Keratinocyte (primary cell): ENCODE results near the gene ACOT7. TPM values are rescaled to one million over a fixed set of nuclear protein-coding genes. Genes with fewer than 3 reads are reported as not detected.

Experiments
- DNase-seq: peaks from one replicate; pipeline ENCODE4 v3.0.0-alpha.2; 2011; ENCODE audit warnings: low read depth, missing footprints, low spot score
- FAIRE-seq: peaks from 2 replicates; lab custom pipeline; 2011; peaks lifted over from hg19 to GRCh38; lab: Jason Lieb, UNC
- H2AFZ ChIP-seq: 2 replicates; pipeline ENCODE4 v1.6.0; 2012; ENCODE audit warnings: low read length, control low read depth, inconsistent platforms; ENCODE audit not compliant: control insufficient read depth
- H3K27ac ChIP-seq: 2 replicates; pipeline ENCODE4 v1.5.1; 2011; ENCODE audit warnings: low read length; ENCODE audit not compliant: control insufficient read depth, insufficient read depth
- H3K27me3 ChIP-seq: 3 replicates; pipeline ENCODE4 v1.6.0; 2011; ENCODE audit warnings: low read length; ENCODE audit not compliant: control insufficient read depth, insufficient read depth; ENCODE audit errors: extremely low read depth
- H3K36me3 ChIP-seq, 2 experiments: 2 replicates in 1 of 2; 3 replicates in 1 of 2; pipeline ENCODE4 v1.5.1; 2011; ENCODE audit warnings: low read length in 2 of 2, mild to moderate bottlenecking in 1 of 2; ENCODE audit not compliant: control insufficient read depth in 2 of 2, insufficient read depth in 2 of 2; ENCODE audit errors: extremely low read depth in 1 of 2
- H3K4me1 ChIP-seq: 3 replicates; pipeline ENCODE4 v1.5.1; 2011; ENCODE audit warnings: low read length; ENCODE audit not compliant: control insufficient read depth, insufficient read depth; ENCODE audit errors: extremely low read depth
- H3K4me2 ChIP-seq: 3 replicates; pipeline ENCODE4 v1.6.0; 2011; ENCODE audit warnings: low read depth, low read length; ENCODE audit not compliant: control insufficient read depth, insufficient read depth; ENCODE audit errors: extremely low read depth
- H3K4me3 ChIP-seq, 3 experiments: fragments of 200-600 bp in 1 of 3; sonication (generic) in 1 of 3; 2 replicates in 2 of 3; 3 replicates in 1 of 3; pipeline ENCODE4 v1.5.1; 2011 to 2016; ENCODE audit warnings: low read length in 3 of 3, mild to moderate bottlenecking in 3 of 3, control low read depth in 2 of 3, inconsistent platforms in 1 of 3, low read depth in 1 of 3, mixed read lengths in 1 of 3, mixed run types in 1 of 3, moderate library complexity in 1 of 3; ENCODE audit not compliant: control insufficient read depth in 2 of 3, insufficient read depth in 2 of 3; ENCODE audit errors: extremely low read depth in 1 of 3
- H3K79me2 ChIP-seq: 2 replicates; pipeline ENCODE4 v1.6.0; 2012; ENCODE audit warnings: low read length; ENCODE audit not compliant: control insufficient read depth, insufficient read depth
- H3K9ac ChIP-seq: 3 replicates; pipeline ENCODE4 v1.6.0; 2011; ENCODE audit warnings: low read length; ENCODE audit not compliant: control insufficient read depth, insufficient read depth; ENCODE audit errors: extremely low read depth
- H3K9me1 ChIP-seq: 3 replicates; pipeline ENCODE4 v1.6.0; 2011; ENCODE audit warnings: low read length; ENCODE audit not compliant: control insufficient read depth, insufficient read depth; ENCODE audit errors: extremely low read depth
- H3K9me3 ChIP-seq: 2 replicates; pipeline ENCODE4 v1.5.1; 2012; ENCODE audit warnings: low read depth, low read length; ENCODE audit not compliant: control insufficient read depth
- H4K20me1 ChIP-seq: 3 replicates; pipeline ENCODE4 v1.6.0; 2011; ENCODE audit warnings: low read length; ENCODE audit not compliant: control insufficient read depth, insufficient read depth; ENCODE audit errors: extremely low read depth
- EZH2 ChIP-seq: IDR thresholded peaks from one replicate; pipeline ENCODE4 v1.6.1; 2012; ENCODE audit warnings: inconsistent platforms, mild to moderate bottlenecking, low read length, moderate library complexity
- dilution Hi-C: fragments of 300-500 bp; cut with MboI; formaldehyde crosslinking; loops from one replicate; pipeline ENCODE4 v1.7.0; 2020; ENCODE audit warnings: low sequenced_read_pairs; ENCODE audit not compliant: extremely low pct_ligation_motif_present
- polyA plus RNA-seq, 5 experiments: library from polyadenylated mRNA; depleted of rRNA in 3 of 5; stranded (reverse) in 3 of 5; stranded (forward) in 1 of 5; unstranded in 1 of 5; fragments of >200 nt; gene quantifications; 1 replicate in 1 of 5; 2 replicates in 3 of 5; 3 replicates in 1 of 5; pipeline versions ENCODE4 v1.2.1 to v1.2.3, GENCODE V29; 2011 to 2012; ENCODE audit warnings: missing spikeins in 2 of 5, low read depth in 1 of 5, low replicate concordance in 1 of 5
- TF ChIP-seq, protein P1 (sequence below), 3 experiments: IDR thresholded peaks in 1 of 3; conservative IDR thresholded peaks in 1 of 3; optimal IDR thresholded peaks in 1 of 3; 2 replicates in 2 of 3; 3 replicates in 1 of 3; pipeline versions ENCODE3 to v1.5.1; 2011; ENCODE audit warnings: low read length in 3 of 3, mild to moderate bottlenecking in 3 of 3, moderate library complexity in 2 of 3, control low read depth in 1 of 3, inconsistent platforms in 1 of 3; ENCODE audit not compliant: insufficient read depth in 2 of 3; ENCODE audit errors: extremely low read depth in 1 of 3

Gene ACOT7
- polyA plus RNA-seq, 1 donor (not counting 4 experiments of a cell fraction or from before 2014, with no cell fraction given): 226 TPM

DNA sequence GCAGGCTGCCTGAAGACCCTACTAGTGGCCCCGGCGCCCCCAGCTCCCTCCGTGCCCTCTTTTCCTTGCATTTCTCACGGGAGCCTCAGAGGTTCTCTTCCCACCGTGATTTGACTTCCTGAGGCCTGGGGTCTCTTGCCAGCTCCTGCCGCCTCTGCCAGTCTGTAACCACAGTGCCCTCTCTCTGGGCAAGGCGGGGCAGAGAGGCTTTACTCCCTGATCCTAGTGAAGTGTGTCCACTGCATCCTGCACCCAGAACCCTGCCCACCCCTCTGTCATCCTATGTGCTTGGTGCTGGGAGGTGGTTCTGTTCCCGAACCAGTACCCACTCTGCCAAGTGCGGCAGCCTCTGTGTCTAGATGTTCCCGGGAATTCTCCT, 33.4 kb upstream of the ACOT7 start:
- H3K9ac ChIP-seq: no peak overlapping the region
- no peak overlapping the region for H3K4me2 ChIP-seq

DNA sequence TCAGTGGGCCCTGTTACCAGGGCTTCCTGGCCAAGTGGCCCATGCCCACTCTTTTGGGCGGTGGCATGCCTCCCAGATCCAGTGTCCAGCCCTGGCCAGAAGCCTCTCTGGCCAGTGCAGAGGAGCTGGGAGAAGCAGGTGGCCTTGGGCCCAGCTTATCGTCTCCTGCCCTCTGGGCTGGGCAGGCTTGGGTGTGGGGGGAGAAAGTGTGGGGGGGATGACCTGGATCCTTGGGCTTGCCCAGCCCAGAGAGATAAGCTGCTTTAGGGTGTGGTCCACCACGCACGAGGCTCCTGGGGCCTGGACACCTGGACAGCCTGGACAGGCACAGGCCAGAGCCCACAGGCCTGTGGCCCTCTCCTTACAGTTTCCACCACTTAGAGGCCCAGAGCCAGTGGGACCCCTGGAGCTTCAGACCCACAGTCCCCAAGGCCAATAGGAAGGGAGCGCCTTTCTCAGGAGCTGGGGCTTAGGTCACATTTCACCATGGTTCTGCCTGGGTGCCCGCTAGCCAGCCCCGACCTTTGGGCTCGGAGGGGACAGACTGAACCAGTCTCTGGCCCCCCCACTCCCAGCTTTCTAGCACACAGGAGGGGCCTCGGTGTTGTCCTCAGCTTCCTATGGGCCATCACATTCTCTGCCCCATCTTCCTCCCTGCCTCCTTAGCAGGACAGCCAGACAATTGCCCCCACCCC, 32.9 kb upstream of the ACOT7 start:
- peaks cover 29% of the 10 kb centered on the region for H3K27me3 ChIP-seq
- FAIRE-seq: no peak
- H3K9ac ChIP-seq: no peak overlapping the region
- H3K4me2 ChIP-seq: no peak overlapping the region
- H3K27ac ChIP-seq: no peak overlapping the region
- peaks cover 48% of the 10 kb centered on the region for H3K4me1 ChIP-seq
- DNase-seq: no peak
- no peaks in the 10 kb centered on the region for H3K9me3 ChIP-seq
- TF ChIP-seq, protein P1, sequence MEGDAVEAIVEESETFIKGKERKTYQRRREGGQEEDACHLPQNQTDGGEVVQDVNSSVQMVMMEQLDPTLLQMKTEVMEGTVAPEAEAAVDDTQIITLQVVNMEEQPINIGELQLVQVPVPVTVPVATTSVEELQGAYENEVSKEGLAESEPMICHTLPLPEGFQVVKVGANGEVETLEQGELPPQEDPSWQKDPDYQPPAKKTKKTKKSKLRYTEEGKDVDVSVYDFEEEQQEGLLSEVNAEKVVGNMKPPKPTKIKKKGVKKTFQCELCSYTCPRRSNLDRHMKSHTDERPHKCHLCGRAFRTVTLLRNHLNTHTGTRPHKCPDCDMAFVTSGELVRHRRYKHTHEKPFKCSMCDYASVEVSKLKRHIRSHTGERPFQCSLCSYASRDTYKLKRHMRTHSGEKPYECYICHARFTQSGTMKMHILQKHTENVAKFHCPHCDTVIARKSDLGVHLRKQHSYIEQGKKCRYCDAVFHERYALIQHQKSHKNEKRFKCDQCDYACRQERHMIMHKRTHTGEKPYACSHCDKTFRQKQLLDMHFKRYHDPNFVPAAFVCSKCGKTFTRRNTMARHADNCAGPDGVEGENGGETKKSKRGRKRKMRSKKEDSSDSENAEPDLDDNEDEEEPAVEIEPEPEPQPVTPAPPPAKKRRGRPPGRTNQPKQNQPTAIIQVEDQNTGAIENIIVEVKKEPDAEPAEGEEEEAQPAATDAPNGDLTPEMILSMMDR (optimal IDR thresholded peaks at IDR 0.05 in 1 of 3, IDR thresholded peaks at IDR 0.05 in 1 of 3, conservative IDR thresholded peaks at IDR 0.05 in 1 of 3; ENCODE audit: extremely low read depth in 1 of 3, insufficient read depth in 2 of 3, low read length in 3 of 3): no peak
- TF ChIP-seq EZH2: no peak
- no peaks in the 10 kb centered on the region for H4K20me1 ChIP-seq
- no peaks in the 10 kb centered on the region for H3K36me3 ChIP-seq
- no peak overlapping the region for H3K4me3 ChIP-seq
- H2AFZ ChIP-seq: no peak overlapping the region
- no peaks in the 10 kb centered on the region for H3K9me1 ChIP-seq
- no peaks in the 10 kb centered on the region for H3K79me2 ChIP-seq
- dilution Hi-C loops: no loop called here

More for the DNA sequence above, 33.4 kb upstream of the ACOT7 start:
- dilution Hi-C loops: no loop called here
- Histone ChIP-seq H3K36me3 (no peaks in the 10 kb centered on the region), H3K9me1 (no peaks in the 10 kb centered on the region), H4K20me1 (no peaks in the 10 kb centered on the region), H3K9me3 (no peaks in the 10 kb centered on the region), H3K4me1 (peaks cover 43% of the 10 kb centered on the region), H2AFZ (no peak overlapping the region), H3K27me3 (peaks cover 32% of the 10 kb centered on the region), H3K79me2 (no peaks in the 10 kb centered on the region), H3K4me3 (no peak overlapping the region), H3K27ac (no peak overlapping the region)
- no peak for FAIRE-seq
- TF ChIP-seq, protein P1 (optimal IDR thresholded peaks at IDR 0.05 in 1 of 3, IDR thresholded peaks at IDR 0.05 in 1 of 3, conservative IDR thresholded peaks at IDR 0.05 in 1 of 3; ENCODE audit: extremely low read depth in 1 of 3, insufficient read depth in 2 of 3, low read length in 3 of 3): no peak
- no peak for TF ChIP-seq EZH2
- DNase-seq: no peak
